GM18517 (cell line): ENCODE measurements around the gene LSM7.
"Not testable (repeated sequence)": the region's sequence is repeated elsewhere in the genome, so short reads cannot be mapped to it uniquely, and the experiment has no call there.

ENCODE experiments used
- ATAC-seq: cut with Tn5 transposase; IDR thresholded peaks from one replicate; pipeline ENCODE4 v1.9.1; 2021; ENCODE audit warnings: mild to moderate bottlenecking, moderate library complexity; ENCODE audit not compliant: unreplicated experiment

The LSM7 gene

DNA sequence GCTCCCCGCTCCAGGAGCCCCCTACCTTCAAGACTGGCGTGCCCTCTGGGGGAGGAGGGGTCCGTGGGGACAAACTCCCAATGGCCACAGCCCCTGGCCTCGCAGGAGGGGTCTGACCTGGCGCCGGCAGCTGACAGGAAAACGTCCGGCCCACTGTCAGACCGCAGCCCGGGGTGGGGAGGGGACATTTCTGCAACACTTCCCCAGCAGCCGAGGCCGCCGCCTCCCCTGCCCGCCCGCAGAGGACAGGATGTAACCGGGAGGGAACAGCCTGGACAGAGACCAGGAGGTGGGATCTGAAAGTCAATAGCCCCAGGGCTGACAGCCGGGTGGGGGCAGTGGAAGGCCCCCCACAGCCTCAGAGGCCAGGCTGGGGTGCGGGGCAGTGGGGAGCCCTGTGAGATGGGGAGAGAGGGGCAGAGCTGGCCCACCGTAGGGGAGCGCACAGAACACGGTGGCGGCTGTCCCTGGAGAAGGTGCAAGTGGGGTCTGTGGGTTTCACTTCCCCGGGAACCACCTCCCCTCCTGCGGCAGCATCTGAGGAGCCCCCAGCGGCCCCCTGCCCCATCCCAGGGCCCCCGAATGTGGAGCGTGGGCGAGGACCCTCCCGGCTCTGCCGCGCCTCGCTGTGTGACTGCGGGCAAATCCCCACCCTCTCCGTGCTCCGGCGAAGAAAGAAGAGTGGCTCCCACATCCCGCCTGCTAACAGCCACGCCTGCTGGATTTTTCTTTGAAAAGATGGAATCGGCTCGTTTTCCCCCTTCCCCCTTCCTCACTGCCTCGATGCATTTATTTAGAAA lies 46.1 kb downstream of the LSM7 start, which contains the start of gene PEAK3:
PEAK3 (minus strand) TSS at position 114 of the 800 bp plus-strand sequence. CDS start 1,244 bp downstream, outside the sequence.
- ATAC-seq: no peak

DNA sequence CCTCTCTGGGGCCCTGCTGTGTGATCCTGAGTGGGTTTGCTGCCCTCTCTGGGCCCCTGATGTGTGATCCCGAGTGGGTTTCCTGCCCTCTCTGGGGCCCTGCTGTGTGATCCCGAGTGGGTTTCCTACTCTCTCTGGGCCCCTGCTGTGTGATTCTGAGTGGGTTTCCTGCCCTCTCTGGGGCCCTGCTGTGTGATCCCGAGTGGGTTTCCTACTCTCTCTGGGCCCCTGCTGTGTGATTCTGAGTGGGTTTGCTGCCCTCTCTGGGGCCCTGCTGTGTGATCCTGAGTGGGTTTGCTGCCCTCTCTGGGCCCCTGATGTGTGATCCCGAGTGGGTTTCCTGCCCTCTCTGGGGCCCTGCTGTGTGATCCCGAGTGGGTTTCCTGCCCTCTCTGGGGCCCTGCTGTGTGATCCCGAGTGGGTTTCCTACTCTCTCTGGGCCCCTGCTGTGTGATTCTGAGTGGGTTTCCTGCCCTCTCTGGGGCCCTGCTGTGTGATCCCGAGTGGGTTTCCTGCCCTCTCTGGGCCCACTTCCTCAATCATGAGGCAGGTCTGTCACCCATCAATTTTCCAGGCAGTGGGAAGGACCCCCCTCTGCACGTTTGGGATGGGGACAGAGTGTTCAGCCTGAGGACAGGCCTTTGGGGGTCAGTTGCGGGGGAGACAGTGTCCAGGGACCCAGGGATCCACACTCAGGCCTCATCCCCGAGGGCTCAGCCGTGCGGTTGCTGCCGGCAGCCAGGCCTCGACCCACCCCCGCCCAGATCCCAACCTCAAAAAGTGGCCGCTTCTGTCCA lies 46.9 kb downstream of the LSM7 start:
- ATAC-seq: not testable (repeated sequence)

- no peak for ATAC-seq
Measured at GRCh38 chr19:2280633-2281264, 47.6 kb downstream of the LSM7 start.

DNA sequence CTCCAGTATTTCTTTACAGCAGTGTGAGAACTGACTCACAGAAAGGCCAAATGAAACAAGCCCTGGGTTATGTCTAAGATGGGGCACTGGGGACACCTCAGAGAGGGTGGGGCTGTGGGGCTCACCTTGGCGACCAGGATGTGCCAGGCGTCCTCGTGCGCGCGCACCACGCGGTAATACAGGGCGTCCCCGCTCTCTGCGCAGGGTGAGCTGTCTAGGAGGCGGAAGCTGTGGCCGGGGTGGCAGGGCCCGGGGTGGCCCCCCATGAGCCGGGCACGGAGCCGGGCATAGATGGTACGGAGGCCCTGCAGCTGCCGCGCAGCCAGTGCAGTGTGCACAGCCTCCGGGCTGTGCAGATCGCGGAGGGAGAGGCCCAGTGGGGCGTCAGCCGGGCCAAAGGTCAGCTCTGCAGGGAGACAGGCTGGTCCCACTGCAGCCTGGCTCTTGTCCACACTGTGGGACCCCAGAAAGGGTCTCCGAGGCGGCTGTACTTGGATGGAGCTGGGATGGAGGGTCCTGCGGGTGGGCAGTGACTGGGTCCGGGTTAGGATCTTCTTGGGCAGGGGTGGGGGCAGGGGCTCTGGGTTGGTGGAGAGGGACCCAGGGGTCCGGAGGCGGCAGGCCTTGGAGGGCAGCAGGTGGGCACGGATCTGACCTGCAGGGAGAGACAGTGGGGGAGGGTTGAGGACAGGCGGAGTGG lies 49.8 kb downstream of the LSM7 start:
- no peak for ATAC-seq

GRCh38 chr19:2277138-2277537 lies 51.2 kb downstream of the LSM7 start:
- no peak for ATAC-seq

- ATAC-seq: no peak
Measured at GRCh38 chr19:2276429-2276986, 51.9 kb downstream of the LSM7 start.

DNA sequence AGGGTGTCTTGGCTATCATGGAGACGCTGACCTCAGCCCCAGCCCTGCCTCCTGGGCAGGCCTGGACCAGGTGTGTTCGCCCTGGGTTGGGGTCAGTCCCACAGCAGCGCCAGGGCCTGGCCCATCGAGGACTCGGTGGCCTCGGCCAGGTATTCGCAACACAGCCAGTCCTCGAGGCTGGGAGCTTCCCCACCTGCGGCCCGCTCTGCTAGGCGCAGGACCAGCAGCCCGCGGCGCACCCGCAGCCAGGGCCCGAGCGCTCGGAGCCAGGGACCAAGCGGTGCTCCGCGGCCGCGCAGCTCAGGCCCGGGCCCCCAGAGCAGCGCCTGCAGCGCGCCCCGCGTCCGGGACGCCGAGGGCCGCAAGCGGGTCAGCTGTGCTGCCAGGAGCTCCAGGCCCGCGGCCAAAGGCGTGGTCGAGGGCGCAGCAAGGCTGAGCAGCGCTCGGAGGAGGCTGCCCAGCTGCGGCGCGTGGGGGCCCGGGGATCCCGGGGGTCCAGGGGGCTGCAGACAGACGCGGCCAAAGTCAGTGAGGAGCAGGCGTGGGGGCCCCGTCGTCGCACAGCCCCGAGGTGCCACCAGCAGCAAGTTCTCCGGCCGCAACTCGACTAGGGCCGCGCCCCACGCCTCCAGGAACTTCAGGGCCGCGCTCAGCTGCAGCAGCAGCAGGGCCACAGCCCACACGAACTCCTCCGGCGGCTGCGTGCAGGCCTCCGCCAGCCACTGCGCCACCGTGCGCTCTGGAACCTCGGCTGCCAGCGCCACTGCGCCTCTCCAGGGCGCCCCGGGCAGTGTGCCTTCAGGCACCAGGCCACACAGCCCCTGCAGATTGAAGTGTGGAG lies 52.6 kb downstream of the LSM7 start:
- ATAC-seq: no peak

DNA sequence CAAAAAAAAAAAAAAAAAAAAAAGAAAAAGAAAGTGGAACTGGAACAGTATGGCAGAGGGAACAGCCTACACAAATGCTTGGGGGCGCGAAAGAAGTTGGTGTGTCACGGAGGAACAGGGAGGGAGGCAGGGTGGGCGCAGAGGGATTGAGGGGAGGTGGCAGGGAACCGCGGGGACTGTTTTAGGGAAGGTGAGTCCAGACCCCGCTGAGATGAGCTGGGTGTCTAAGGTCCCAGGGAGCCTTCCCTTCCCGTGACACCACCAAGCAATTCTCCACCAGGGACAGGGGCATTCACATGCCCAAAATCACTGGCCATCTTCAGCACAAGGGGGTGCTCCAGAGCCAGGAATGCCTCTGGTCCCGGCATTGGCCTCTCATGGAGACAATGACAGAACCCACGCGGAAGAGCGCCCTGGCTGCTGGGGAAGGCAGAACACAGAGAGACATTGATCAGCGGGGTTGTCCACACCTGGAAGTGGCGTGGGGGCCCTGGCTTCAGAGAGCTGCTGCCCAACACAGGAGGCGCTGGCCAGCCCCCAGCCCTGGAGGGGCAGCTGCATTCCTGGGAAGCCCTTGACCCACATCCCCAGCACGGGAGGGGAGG lies 53.4 kb downstream of the LSM7 start:
- ATAC-seq: no peak

- ATAC-seq: no peak
Measured at GRCh38 chr19:2274185-2274711, 54.1 kb downstream of the LSM7 start.

- no peak for ATAC-seq
Measured at GRCh38 chr19:2273356-2274184, 54.8 kb downstream of the LSM7 start.
